ENCODE measurements around the gene HOXA9.

HOXA9 gene

DNA sequence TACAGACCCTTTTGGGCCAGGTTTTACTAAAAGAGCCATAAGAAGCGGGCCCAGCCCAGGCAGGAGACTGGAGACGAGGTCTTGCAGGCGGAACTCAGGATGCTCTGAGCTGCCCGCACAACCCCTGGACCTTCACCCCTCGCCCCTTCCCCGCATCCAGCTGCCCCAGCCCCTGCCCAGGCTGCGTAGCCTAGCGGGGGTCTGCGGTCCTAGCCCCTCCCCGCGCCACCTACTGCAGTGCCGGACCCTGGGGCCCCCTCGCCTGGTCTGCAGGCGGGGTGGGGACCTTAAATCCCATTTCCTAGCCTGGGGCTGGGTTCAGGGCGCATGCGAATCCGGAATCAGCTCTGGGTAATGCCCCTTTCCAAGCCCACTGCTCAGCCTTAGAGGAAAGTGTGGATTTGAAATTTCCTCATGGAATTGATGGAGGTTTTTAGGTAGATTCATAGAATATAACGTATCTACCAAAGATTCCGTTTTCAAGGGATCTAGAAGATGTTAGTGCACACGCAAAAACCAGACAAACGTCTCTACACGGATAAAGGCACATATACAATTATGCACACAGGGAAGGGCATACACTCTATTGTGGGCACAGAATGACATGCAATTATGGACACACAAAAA is 12.4 kb downstream of the HOXA9 start:
- H3K4me3 ChIP-seq (ENCODE audit: low read depth, low read length): no peak overlapping the region
- TF ChIP-seq, protein P1, sequence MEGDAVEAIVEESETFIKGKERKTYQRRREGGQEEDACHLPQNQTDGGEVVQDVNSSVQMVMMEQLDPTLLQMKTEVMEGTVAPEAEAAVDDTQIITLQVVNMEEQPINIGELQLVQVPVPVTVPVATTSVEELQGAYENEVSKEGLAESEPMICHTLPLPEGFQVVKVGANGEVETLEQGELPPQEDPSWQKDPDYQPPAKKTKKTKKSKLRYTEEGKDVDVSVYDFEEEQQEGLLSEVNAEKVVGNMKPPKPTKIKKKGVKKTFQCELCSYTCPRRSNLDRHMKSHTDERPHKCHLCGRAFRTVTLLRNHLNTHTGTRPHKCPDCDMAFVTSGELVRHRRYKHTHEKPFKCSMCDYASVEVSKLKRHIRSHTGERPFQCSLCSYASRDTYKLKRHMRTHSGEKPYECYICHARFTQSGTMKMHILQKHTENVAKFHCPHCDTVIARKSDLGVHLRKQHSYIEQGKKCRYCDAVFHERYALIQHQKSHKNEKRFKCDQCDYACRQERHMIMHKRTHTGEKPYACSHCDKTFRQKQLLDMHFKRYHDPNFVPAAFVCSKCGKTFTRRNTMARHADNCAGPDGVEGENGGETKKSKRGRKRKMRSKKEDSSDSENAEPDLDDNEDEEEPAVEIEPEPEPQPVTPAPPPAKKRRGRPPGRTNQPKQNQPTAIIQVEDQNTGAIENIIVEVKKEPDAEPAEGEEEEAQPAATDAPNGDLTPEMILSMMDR (IDR thresholded peaks at IDR 0.05; ENCODE audit: low read depth, low read length, missing control alignments): no peak
- DNase-seq (ENCODE audit: low read depth): no peak

DNA sequence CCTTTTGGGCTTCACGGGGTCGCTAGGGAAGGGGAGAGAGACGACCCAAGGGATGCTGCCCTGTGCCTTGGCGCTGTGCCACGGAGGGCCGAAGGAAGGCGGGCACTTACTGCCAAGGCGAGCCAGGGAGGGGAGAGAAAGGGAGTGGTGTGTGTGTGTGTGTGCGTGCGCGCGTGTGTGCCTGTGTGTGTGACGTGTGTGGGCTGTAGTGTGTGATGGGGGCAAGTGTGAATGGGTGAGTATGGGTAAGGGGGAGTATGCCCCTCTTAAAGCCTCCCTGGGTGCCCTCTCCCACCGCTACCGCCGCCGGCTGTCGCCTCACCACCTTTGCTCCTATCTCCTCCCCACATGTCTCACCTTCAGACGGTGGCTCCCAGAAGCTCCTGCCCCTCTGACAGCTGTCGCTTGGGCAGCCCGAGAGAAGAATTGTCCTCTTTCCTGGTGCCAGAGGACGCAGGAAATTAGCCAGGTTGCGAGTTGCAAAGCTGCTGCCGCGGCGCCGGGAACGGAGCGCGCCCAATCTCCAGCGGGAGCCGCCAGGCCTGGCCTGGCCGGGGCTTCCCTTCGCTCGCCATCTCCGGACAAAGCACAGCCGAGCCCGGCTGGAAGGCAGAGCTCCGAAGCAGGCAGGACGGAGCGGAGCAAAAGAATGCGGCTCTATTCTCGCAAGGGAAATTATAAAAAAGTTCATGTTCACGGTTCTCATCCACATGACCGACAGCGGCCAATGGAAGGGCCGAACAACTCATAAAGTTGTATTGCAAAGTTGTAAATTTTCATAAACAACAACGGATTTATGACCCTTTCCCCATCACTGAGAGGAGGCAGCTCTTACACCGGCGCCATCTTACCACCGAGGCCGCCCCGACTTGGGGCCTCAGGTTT is 13.2 kb downstream of the HOXA9 start, which contains the start of gene HOXA3:
TSS of gene HOXA3 (minus strand) at position 653 of the 885 bp plus-strand sequence. CDS start 41,943 bp downstream, outside the sequence.
- DNase-seq (ENCODE audit: low read depth): no peak
- TF ChIP-seq, protein P1 (IDR thresholded peaks at IDR 0.05; ENCODE audit: low read depth, low read length, missing control alignments): no peak
- H3K4me3 ChIP-seq (ENCODE audit: low read depth, low read length): no peak within 1 kb of the TSS

- peak overlapping the region; percentile 1 for H3K4me3 ChIP-seq (ENCODE audit: low read depth, low read length)
- TF ChIP-seq, protein P1 (IDR thresholded peaks at IDR 0.05; ENCODE audit: low read depth, low read length, missing control alignments): no peak
- no peak for DNase-seq (ENCODE audit: low read depth)
Measured at GRCh38 chr7:27151341-27151930, 13.9 kb downstream of the HOXA9 start.

DNA sequence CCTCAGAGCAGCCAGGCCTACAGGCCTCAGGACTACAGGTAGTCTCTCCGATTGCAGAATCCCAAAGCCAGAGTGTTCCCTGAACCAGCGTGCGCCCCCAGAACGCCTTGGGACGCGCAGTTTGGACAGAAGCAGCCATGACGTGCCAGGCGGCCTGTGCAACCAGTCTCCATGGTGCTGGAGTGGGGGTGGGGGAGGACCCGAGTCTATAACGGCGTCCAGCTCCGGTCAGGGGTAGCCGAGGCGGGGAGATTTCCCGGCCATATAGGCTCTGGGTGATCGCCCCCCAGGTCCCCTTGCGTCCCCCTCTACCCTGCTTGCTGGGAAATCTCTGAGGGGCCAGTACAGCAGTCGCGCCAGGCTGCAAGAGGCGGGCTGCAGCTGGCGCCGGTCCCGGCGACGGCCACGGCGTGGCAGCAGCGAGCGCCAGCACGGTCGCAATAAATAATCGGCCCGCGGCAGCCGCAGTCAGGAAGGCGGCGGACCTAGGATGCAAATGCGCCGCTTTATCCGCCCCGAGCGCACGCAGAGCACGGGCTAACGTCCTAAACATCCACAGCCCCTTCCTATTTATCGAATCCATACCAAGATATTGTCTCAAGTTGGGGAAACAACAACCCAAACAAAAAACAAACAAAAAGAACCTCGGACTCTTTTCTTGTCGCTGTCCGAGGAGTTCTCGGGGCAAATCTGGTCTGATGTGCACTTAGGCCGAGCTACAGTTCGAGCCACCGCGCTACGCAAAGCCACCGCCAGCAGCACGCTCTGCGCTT is 14.6 kb downstream of the HOXA9 start:
- TF ChIP-seq, protein P1 (IDR thresholded peaks at IDR 0.05; ENCODE audit: low read depth, low read length, missing control alignments): peak; percentile 84
- no peak for DNase-seq (ENCODE audit: low read depth)
- peak overlapping the region; percentile 1 for H3K4me3 ChIP-seq (ENCODE audit: low read depth, low read length)

- no peak overlapping the region for H3K4me3 ChIP-seq (ENCODE audit: low read depth, low read length)
- TF ChIP-seq, protein P1 (IDR thresholded peaks at IDR 0.05; ENCODE audit: low read depth, low read length, missing control alignments): no peak
- no peak for DNase-seq (ENCODE audit: low read depth)
Measured at GRCh38 chr7:27149842-27150567, 15.3 kb downstream of the HOXA9 start.
